Parathyroid adenoma (tissue), 2 donors: ENCODE data around the gene RPL27.

Experiments
- H2AFZ ChIP-seq: fragments of 300-600 bp; sonication (generic); one replicate; pipeline ENCODE4 v1.7.0; 2017; ENCODE audit warnings: antibody characterized with exemption, mild to moderate bottlenecking
- H3K27ac ChIP-seq: fragments of 300-600 bp; sonication (generic); one replicate; pipeline ENCODE4 v1.7.0; 2017
- H3K27me3 ChIP-seq: fragments of 300-600 bp; sonication (generic); one replicate; pipeline ENCODE4 v1.7.0; 2017; ENCODE audit warnings: low read length; ENCODE audit not compliant: control insufficient read depth, insufficient read depth
- H3K36me3 ChIP-seq: fragments of 300-600 bp; sonication (generic); one replicate; pipeline ENCODE4 v1.7.0; 2017; ENCODE audit warnings: low read length; ENCODE audit not compliant: control insufficient read depth, insufficient read depth
- H3K4me1 ChIP-seq: fragments of 300-600 bp; sonication (generic); one replicate; pipeline ENCODE4 v1.7.0; 2017; ENCODE audit warnings: control low read depth
- H3K4me2 ChIP-seq: fragments of 300-600 bp; sonication (generic); one replicate; pipeline ENCODE4 v1.7.0; 2017; ENCODE audit warnings: low read length
- H3K4me3 ChIP-seq: fragments of 300-600 bp; sonication (generic); one replicate; pipeline ENCODE4 v1.7.0; 2017; ENCODE audit warnings: low read depth, low read length
- H3K79me2 ChIP-seq: fragments of 300-600 bp; sonication (generic); one replicate; pipeline ENCODE4 v1.7.0; 2017; ENCODE audit warnings: control low read depth
- H3K9ac ChIP-seq: fragments of 300-600 bp; sonication (generic); one replicate; pipeline ENCODE4 v1.7.0; 2017; ENCODE audit warnings: mild to moderate bottlenecking
- H3K9me3 ChIP-seq: fragments of 300-600 bp; sonication (generic); one replicate; pipeline ENCODE4 v1.7.0; 2017; ENCODE audit warnings: low read length; ENCODE audit not compliant: control insufficient read depth
- CTCF ChIP-seq: fragments of 300-600 bp; sonication (generic); IDR thresholded peaks from one replicate; pipeline ENCODE4 v1.7.0; 2017; ENCODE audit warnings: antibody characterized with exemption, mild to moderate bottlenecking
- donor health status: primary hyperparathyroidism.

RPL27 gene

GRCh38 chr17:43040655-43041054 lies 42.4 kb downstream of the RPL27 start:
- Histone ChIP-seq H3K27me3 (no peaks in the 10 kb centered on the region), H3K36me3 (no peaks in the 10 kb centered on the region), H3K4me3 (no peak overlapping the region), H3K9ac (no peak overlapping the region), H3K4me2 (no peak overlapping the region), H2AFZ (no peak overlapping the region), H3K79me2 (no peaks in the 10 kb centered on the region), H3K9me3 (no peaks in the 10 kb centered on the region), H3K27ac (no peak overlapping the region), H3K4me1 (no peaks in the 10 kb centered on the region)
- TF ChIP-seq CTCF, result no peak

DNA sequence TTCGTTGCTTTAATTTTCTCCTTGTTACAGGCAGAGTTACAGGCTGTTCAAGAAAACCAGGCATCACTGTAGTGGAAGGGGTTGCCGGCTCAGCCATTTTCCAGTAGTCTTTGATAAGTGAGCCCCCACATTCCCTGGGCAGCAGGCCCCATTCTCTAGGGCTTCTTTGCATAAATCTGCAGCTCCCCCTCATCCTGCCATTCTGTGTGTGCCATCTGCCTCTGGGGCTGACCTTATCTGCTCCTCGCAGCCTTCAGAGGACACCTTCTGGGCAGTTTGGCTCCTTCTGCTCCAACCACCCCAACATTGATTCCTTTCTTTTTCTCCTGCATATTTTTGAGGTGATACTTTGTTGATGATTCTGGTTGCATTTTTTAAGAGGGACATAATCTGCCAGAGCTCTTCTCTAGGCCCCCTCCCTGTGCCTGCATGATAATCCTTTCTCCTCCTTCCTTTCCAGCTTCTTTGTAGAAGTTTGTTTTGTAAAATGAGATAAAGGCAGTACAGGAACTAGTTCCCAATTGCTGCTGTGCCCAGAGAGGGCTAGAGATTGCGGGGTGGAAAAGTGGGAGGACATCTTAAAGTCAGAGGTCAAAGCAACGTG lies 43.9 kb downstream of the RPL27 start:
- Histone ChIP-seq H3K9me3 (no peaks in the 10 kb centered on the region), H3K36me3 (no peaks in the 10 kb centered on the region), H3K79me2 (no peaks in the 10 kb centered on the region), H3K27ac (no peak overlapping the region), H3K9ac (no peak overlapping the region), H3K4me2 (no peak overlapping the region), H3K27me3 (no peaks in the 10 kb centered on the region), H2AFZ (no peak overlapping the region), H3K4me3 (no peak overlapping the region), H3K4me1 (no peaks in the 10 kb centered on the region)
- TF ChIP-seq CTCF, result no peak

- no peak for TF ChIP-seq CTCF
- H3K9ac ChIP-seq, result no peak overlapping the region
- no peak overlapping the region for H2AFZ ChIP-seq
- H3K79me2 ChIP-seq, result no peaks in the 10 kb centered on the region
- H3K4me3 ChIP-seq, result no peak overlapping the region
- no peak overlapping the region for H3K4me2 ChIP-seq
- H3K36me3 ChIP-seq, result no peaks in the 10 kb centered on the region
- H3K27me3 ChIP-seq, result no peaks in the 10 kb centered on the region
- no peaks in the 10 kb centered on the region for H3K4me1 ChIP-seq
- H3K9me3 ChIP-seq, result no peaks in the 10 kb centered on the region
- H3K27ac ChIP-seq, result no peak overlapping the region
Observed at GRCh38 chr17:43043307-43043706, 45.1 kb downstream of the RPL27 start.

- Histone ChIP-seq H3K9ac (no peak overlapping the region), H3K27ac (no peak overlapping the region), H3K27me3 (no peaks in the 10 kb centered on the region), H3K9me3 (no peaks in the 10 kb centered on the region), H3K36me3 (no peaks in the 10 kb centered on the region), H3K4me3 (no peak overlapping the region), H3K4me2 (no peak overlapping the region), H3K79me2 (no peaks in the 10 kb centered on the region), H3K4me1 (no peaks in the 10 kb centered on the region), H2AFZ (no peak overlapping the region)
- no peak for TF ChIP-seq CTCF
Observed at GRCh38 chr17:43044024-43044423, 45.8 kb downstream of the RPL27 start.

GRCh38 chr17:43051969-43052368 lies 53.8 kb downstream of the RPL27 start:
- no peak overlapping the region for H2AFZ ChIP-seq

More at GRCh38 chr17:43051969-43052368, 53.8 kb downstream of the RPL27 start:
- no peaks in the 10 kb centered on the region for H3K79me2 ChIP-seq
- H3K9me3 ChIP-seq, result no peaks in the 10 kb centered on the region
- no peaks in the 10 kb centered on the region for H3K4me1 ChIP-seq
- no peak for TF ChIP-seq CTCF
- no peak overlapping the region for H3K27ac ChIP-seq
- no peak overlapping the region for H3K4me3 ChIP-seq
- no peak overlapping the region for H3K9ac ChIP-seq
- H3K27me3 ChIP-seq, result no peaks in the 10 kb centered on the region
- H3K4me2 ChIP-seq, result no peak overlapping the region
- H3K36me3 ChIP-seq, result no peaks in the 10 kb centered on the region
